ENCODE results near the gene RIBC2.

RIBC2 gene

GRCh38 chr22:45398214-45398613, 15.3 kb upstream of the RIBC2 start:
- no peak overlapping the region for H3K14ac ChIP-seq (ENCODE audit: low read length in 2 of 2)
- H4K91ac ChIP-seq (ENCODE audit: low read length), result peak overlapping the region; percentile 9
- no peaks in the 10 kb centered on the region for H3K9me3 ChIP-seq (ENCODE audit: control insufficient read depth, low read length)
- H3K4ac ChIP-seq (ENCODE audit: low read depth in 1 of 2, low read length in 2 of 2), result no peak overlapping the region
- no peak overlapping the region for H2BK120ac ChIP-seq (ENCODE audit: low read depth, low read length)
- no peak overlapping the region for H3K4me2 ChIP-seq (ENCODE audit: low read length, poor library complexity, severe bottlenecking)
- no peak overlapping the region for H3K18ac ChIP-seq (ENCODE audit: low read depth in 1 of 2, low read length in 2 of 2)
- no peak overlapping the region for H2BK15ac ChIP-seq (ENCODE audit: low read depth, poor library complexity, severe bottlenecking)
- no peak for DNase-seq
- no peaks in the 10 kb centered on the region for H3K4me1 ChIP-seq (ENCODE audit: control insufficient read depth, insufficient read depth, low read depth, low read length)
- H3K4me3 ChIP-seq (ENCODE audit: insufficient read depth in 1 of 2, low read depth in 1 of 2, low read length in 2 of 2), result no peak overlapping the region
- no peaks in the 10 kb centered on the region for H3K36me3 ChIP-seq (ENCODE audit: control insufficient read depth in 1 of 2, insufficient read depth in 2 of 2, low read depth in 1 of 2, low read length in 2 of 2)
- H3K23ac ChIP-seq (ENCODE audit: low read length in 2 of 2), result no peak overlapping the region
- H2AFZ ChIP-seq (ENCODE audit: low read depth, low read length), result no peak overlapping the region
- WGBS, result 91% methylated on average over 13 of the region's 13 CpGs
- H2BK5ac ChIP-seq (ENCODE audit: low read depth, low read length, poor library complexity, severe bottlenecking), result no peak overlapping the region
- H4K8ac ChIP-seq (ENCODE audit: low read length), result no peak overlapping the region
- H3K27ac ChIP-seq (ENCODE audit: low read length, poor library complexity, severe bottlenecking), result no peak overlapping the region
- no peak overlapping the region for H2BK12ac ChIP-seq (ENCODE audit: low read length in 2 of 2)
- no peak overlapping the region for H2AK5ac ChIP-seq (ENCODE audit: low read length, severe bottlenecking)
- peaks cover 8 to 9% of the 10 kb centered on the region in 2 experiments for H3K27me3 ChIP-seq (ENCODE audit: control insufficient read depth in 1 of 2, insufficient read depth in 1 of 2, low read length in 2 of 2)
- no peak overlapping the region for H3K9ac ChIP-seq (ENCODE audit: low read length)
- H3K79me1 ChIP-seq (replicated peaks; ENCODE audit: low read length, poor library complexity, severe bottlenecking), result no peaks in the 10 kb centered on the region

- Histone ChIP-seq H2AK5ac (ENCODE audit: low read length, severe bottlenecking) (no peak overlapping the region), H3K79me1 (replicated peaks; ENCODE audit: low read length, poor library complexity, severe bottlenecking) (no peaks in the 10 kb centered on the region), H3K4me2 (ENCODE audit: low read length, poor library complexity, severe bottlenecking) (no peak overlapping the region), H3K27me3 (ENCODE audit: control insufficient read depth in 1 of 2, insufficient read depth in 1 of 2, low read length in 2 of 2) (peaks cover 8 to 9% of the 10 kb centered on the region in 2 experiments), H3K9me3 (ENCODE audit: control insufficient read depth, low read length) (no peaks in the 10 kb centered on the region), H3K4ac (ENCODE audit: low read depth in 1 of 2, low read length in 2 of 2) (no peak overlapping the region), H2BK15ac (ENCODE audit: low read depth, poor library complexity, severe bottlenecking) (no peak overlapping the region), H3K14ac (ENCODE audit: low read length in 2 of 2) (no peak overlapping the region), H4K8ac (ENCODE audit: low read length) (no peak overlapping the region), H3K9ac (ENCODE audit: low read length) (no peak overlapping the region), H3K4me1 (ENCODE audit: control insufficient read depth, insufficient read depth, low read depth, low read length) (no peaks in the 10 kb centered on the region), H3K27ac (ENCODE audit: low read length, poor library complexity, severe bottlenecking) (no peak overlapping the region), H2BK120ac (ENCODE audit: low read depth, low read length) (no peak overlapping the region), H4K91ac (ENCODE audit: low read length) (no peak overlapping the region), H2BK12ac (ENCODE audit: low read length in 2 of 2) (no peak overlapping the region), H3K18ac (ENCODE audit: low read depth in 1 of 2, low read length in 2 of 2) (no peak overlapping the region), H3K36me3 (ENCODE audit: control insufficient read depth in 1 of 2, insufficient read depth in 2 of 2, low read depth in 1 of 2, low read length in 2 of 2) (no peaks in the 10 kb centered on the region), H3K4me3 (ENCODE audit: insufficient read depth in 1 of 2, low read depth in 1 of 2, low read length in 2 of 2) (no peak overlapping the region), H2AFZ (ENCODE audit: low read depth, low read length) (no peak overlapping the region), H2BK5ac (ENCODE audit: low read depth, low read length, poor library complexity, severe bottlenecking) (no peak overlapping the region), H3K23ac (ENCODE audit: low read length in 2 of 2) (no peak overlapping the region)
- DNase-seq, result no peak
- 92% methylated on average over 4 of the region's 5 CpGs for WGBS
Observed at GRCh38 chr22:45399712-45400445, 13.6 kb upstream of the RIBC2 start.

GRCh38 chr22:45402466-45402985, 11.0 kb upstream of the RIBC2 start:
- Histone ChIP-seq H3K9ac (ENCODE audit: low read length) (no peak overlapping the region), H3K79me1 (replicated peaks; ENCODE audit: low read length, poor library complexity, severe bottlenecking) (no peaks in the 10 kb centered on the region), H3K18ac (ENCODE audit: low read depth in 1 of 2, low read length in 2 of 2) (no peak overlapping the region), H2BK12ac (ENCODE audit: low read length in 2 of 2) (no peak overlapping the region), H2AK5ac (ENCODE audit: low read length, severe bottlenecking) (no peak overlapping the region), H3K4me3 (ENCODE audit: insufficient read depth in 1 of 2, low read depth in 1 of 2, low read length in 2 of 2) (no peak overlapping the region), H2BK5ac (ENCODE audit: low read depth, low read length, poor library complexity, severe bottlenecking) (no peak overlapping the region), H4K8ac (ENCODE audit: low read length) (no peak overlapping the region), H2BK120ac (ENCODE audit: low read depth, low read length) (no peak overlapping the region), H4K91ac (ENCODE audit: low read length) (no peak overlapping the region), H3K4ac (ENCODE audit: low read depth in 1 of 2, low read length in 2 of 2) (no peak overlapping the region), H3K14ac (ENCODE audit: low read length in 2 of 2) (no peak overlapping the region), H3K23ac (ENCODE audit: low read length in 2 of 2) (no peak overlapping the region), H3K27me3 (ENCODE audit: control insufficient read depth in 1 of 2, insufficient read depth in 1 of 2, low read length in 2 of 2) (peaks cover 4 to 9% of the 10 kb centered on the region in 2 experiments), H2BK15ac (ENCODE audit: low read depth, poor library complexity, severe bottlenecking) (no peak overlapping the region), H3K4me1 (ENCODE audit: control insufficient read depth, insufficient read depth, low read depth, low read length) (no peaks in the 10 kb centered on the region), H3K4me2 (ENCODE audit: low read length, poor library complexity, severe bottlenecking) (no peak overlapping the region), H3K27ac (ENCODE audit: low read length, poor library complexity, severe bottlenecking) (no peak overlapping the region), H2AFZ (ENCODE audit: low read depth, low read length) (no peak overlapping the region), H3K36me3 (ENCODE audit: control insufficient read depth in 1 of 2, insufficient read depth in 2 of 2, low read depth in 1 of 2, low read length in 2 of 2) (no peaks in the 10 kb centered on the region), H3K9me3 (ENCODE audit: control insufficient read depth, low read length) (no peaks in the 10 kb centered on the region)
- 89% methylated on average over 1 of the region's 3 CpGs for WGBS
- DNase-seq, result no peak

- no peak overlapping the region for H2BK120ac ChIP-seq (ENCODE audit: low read depth, low read length)
- H4K8ac ChIP-seq (ENCODE audit: low read length), result no peak overlapping the region
- 97% methylated on average over 3 of the region's 5 CpGs for WGBS
- no peak overlapping the region for H2BK5ac ChIP-seq (ENCODE audit: low read depth, low read length, poor library complexity, severe bottlenecking)
- no peaks in the 10 kb centered on the region for H3K9me3 ChIP-seq (ENCODE audit: control insufficient read depth, low read length)
- H3K36me3 ChIP-seq (ENCODE audit: control insufficient read depth in 1 of 2, insufficient read depth in 2 of 2, low read depth in 1 of 2, low read length in 2 of 2), result no peaks in the 10 kb centered on the region
- no peak overlapping the region for H3K4me3 ChIP-seq (ENCODE audit: insufficient read depth in 1 of 2, low read depth in 1 of 2, low read length in 2 of 2)
- no peak overlapping the region for H3K18ac ChIP-seq (ENCODE audit: low read depth in 1 of 2, low read length in 2 of 2)
- H2AFZ ChIP-seq (ENCODE audit: low read depth, low read length), result no peak overlapping the region
- H3K4me2 ChIP-seq (ENCODE audit: low read length, poor library complexity, severe bottlenecking), result no peak overlapping the region
- H3K4me1 ChIP-seq (ENCODE audit: control insufficient read depth, insufficient read depth, low read depth, low read length), result no peaks in the 10 kb centered on the region
- H2AK5ac ChIP-seq (ENCODE audit: low read length, severe bottlenecking), result no peak overlapping the region
- no peak overlapping the region for H3K27ac ChIP-seq (ENCODE audit: low read length, poor library complexity, severe bottlenecking)
- H3K4ac ChIP-seq (ENCODE audit: low read depth in 1 of 2, low read length in 2 of 2), result no peak overlapping the region
- no peaks in the 10 kb centered on the region for H3K79me1 ChIP-seq (replicated peaks; ENCODE audit: low read length, poor library complexity, severe bottlenecking)
- no peak for DNase-seq
- H3K14ac ChIP-seq (ENCODE audit: low read length in 2 of 2), result no peak overlapping the region
- H4K91ac ChIP-seq (ENCODE audit: low read length), result no peak overlapping the region
- no peak overlapping the region for H2BK12ac ChIP-seq (ENCODE audit: low read length in 2 of 2)
- no peaks in the 10 kb centered on the region for H3K27me3 ChIP-seq (ENCODE audit: control insufficient read depth in 1 of 2, insufficient read depth in 1 of 2, low read length in 2 of 2)
- H3K23ac ChIP-seq (ENCODE audit: low read length in 2 of 2), result no peak overlapping the region
- no peak overlapping the region for H3K9ac ChIP-seq (ENCODE audit: low read length)
- no peak overlapping the region for H2BK15ac ChIP-seq (ENCODE audit: low read depth, poor library complexity, severe bottlenecking)
Observed at GRCh38 chr22:45407793-45408192, 5.7 kb upstream of the RIBC2 start.
